ENCODE measurements around the gene ADCY6.

Gene ADCY6

DNA sequence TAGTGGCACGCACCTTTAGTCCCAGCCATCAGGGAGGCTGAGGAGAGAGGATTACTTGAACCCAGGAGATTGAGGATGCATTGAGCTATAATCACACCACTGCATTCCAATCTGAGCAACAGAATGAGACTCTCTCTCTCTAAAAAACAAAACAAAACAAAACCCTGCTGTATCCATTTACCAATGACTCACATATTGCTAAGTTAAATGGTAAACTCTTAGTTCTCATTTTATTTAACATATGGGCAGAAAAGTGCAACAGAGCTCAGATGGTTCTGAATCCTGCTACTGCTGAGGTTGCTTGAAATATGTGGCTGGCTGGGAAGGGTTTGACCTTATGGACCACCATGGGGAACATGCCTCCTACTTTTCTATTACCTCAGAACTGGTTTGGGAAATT is 38.7 kb downstream of the ADCY6 start:
- DNase-seq (ENCODE audit: low read depth in 1 of 2, low spot score in 1 of 2): no peak
- no peak overlapping the region for H3K27ac ChIP-seq (replicated peaks)
- no peak for TF ChIP-seq SPI1 (IDR thresholded peaks at IDR 0.05; ENCODE audit: borderline replicate concordance, low read depth)
- TF ChIP-seq POLR2AphosphoS5 (IDR thresholded peaks at IDR 0.05; ENCODE audit: low read depth): no peak
- TF ChIP-seq CTCF (IDR thresholded peaks at IDR 0.05; ENCODE audit: insufficient read depth, low read length): no peak
- no peak for TF ChIP-seq GABPA (IDR thresholded peaks at IDR 0.05; ENCODE audit: low read depth)
- TF ChIP-seq, protein P1, sequence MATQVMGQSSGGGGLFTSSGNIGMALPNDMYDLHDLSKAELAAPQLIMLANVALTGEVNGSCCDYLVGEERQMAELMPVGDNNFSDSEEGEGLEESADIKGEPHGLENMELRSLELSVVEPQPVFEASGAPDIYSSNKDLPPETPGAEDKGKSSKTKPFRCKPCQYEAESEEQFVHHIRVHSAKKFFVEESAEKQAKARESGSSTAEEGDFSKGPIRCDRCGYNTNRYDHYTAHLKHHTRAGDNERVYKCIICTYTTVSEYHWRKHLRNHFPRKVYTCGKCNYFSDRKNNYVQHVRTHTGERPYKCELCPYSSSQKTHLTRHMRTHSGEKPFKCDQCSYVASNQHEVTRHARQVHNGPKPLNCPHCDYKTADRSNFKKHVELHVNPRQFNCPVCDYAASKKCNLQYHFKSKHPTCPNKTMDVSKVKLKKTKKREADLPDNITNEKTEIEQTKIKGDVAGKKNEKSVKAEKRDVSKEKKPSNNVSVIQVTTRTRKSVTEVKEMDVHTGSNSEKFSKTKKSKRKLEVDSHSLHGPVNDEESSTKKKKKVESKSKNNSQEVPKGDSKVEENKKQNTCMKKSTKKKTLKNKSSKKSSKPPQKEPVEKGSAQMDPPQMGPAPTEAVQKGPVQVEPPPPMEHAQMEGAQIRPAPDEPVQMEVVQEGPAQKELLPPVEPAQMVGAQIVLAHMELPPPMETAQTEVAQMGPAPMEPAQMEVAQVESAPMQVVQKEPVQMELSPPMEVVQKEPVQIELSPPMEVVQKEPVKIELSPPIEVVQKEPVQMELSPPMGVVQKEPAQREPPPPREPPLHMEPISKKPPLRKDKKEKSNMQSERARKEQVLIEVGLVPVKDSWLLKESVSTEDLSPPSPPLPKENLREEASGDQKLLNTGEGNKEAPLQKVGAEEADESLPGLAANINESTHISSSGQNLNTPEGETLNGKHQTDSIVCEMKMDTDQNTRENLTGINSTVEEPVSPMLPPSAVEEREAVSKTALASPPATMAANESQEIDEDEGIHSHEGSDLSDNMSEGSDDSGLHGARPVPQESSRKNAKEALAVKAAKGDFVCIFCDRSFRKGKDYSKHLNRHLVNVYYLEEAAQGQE (IDR thresholded peaks at IDR 0.05; ENCODE audit: insufficient replicate concordance, low read depth): no peak
- no peak overlapping the region for H3K4me3 ChIP-seq (replicated peaks; ENCODE audit: insufficient read depth, low read length)
- no peaks in the 10 kb centered on the region for H3K27me3 ChIP-seq (ENCODE audit: insufficient read depth, poor library complexity, severe bottlenecking)

- H3K27me3 ChIP-seq (ENCODE audit: insufficient read depth, poor library complexity, severe bottlenecking): peaks cover 4% of the 10 kb centered on the region
- H3K4me3 ChIP-seq (replicated peaks; ENCODE audit: insufficient read depth, low read length): no peak overlapping the region
- H3K27ac ChIP-seq (replicated peaks): no peak overlapping the region
- DNase-seq (ENCODE audit: low read depth in 1 of 2, low spot score in 1 of 2): no peak
- TF ChIP-seq POLR2AphosphoS5 (IDR thresholded peaks at IDR 0.05; ENCODE audit: low read depth): no peak
- TF ChIP-seq GABPA (IDR thresholded peaks at IDR 0.05; ENCODE audit: low read depth): no peak
- TF ChIP-seq SPI1 (IDR thresholded peaks at IDR 0.05; ENCODE audit: borderline replicate concordance, low read depth): 0 out of 2 replicates have a peak, but pooled peaks have one; percentile 26
- no peak for TF ChIP-seq CTCF (IDR thresholded peaks at IDR 0.05; ENCODE audit: insufficient read depth, low read length)
- TF ChIP-seq, protein P1 (IDR thresholded peaks at IDR 0.05; ENCODE audit: insufficient replicate concordance, low read depth): no peak
Measured at GRCh38 chr12:48744251-48745008, 44.5 kb downstream of the ADCY6 start.

- peaks cover 4% of the 10 kb centered on the region for H3K27me3 ChIP-seq (ENCODE audit: insufficient read depth, poor library complexity, severe bottlenecking)
- TF ChIP-seq POLR2AphosphoS5 (IDR thresholded peaks at IDR 0.05; ENCODE audit: low read depth): no peak
- TF ChIP-seq, protein P1 (IDR thresholded peaks at IDR 0.05; ENCODE audit: insufficient replicate concordance, low read depth): no peak
- TF ChIP-seq CTCF (IDR thresholded peaks at IDR 0.05; ENCODE audit: insufficient read depth, low read length): no peak
- TF ChIP-seq SPI1 (IDR thresholded peaks at IDR 0.05; ENCODE audit: borderline replicate concordance, low read depth): no peak
- no peak for TF ChIP-seq GABPA (IDR thresholded peaks at IDR 0.05; ENCODE audit: low read depth)
- H3K4me3 ChIP-seq (replicated peaks; ENCODE audit: insufficient read depth, low read length): no peak overlapping the region
- H3K27ac ChIP-seq (replicated peaks): no peak overlapping the region
- no peak for DNase-seq (ENCODE audit: low read depth in 1 of 2, low spot score in 1 of 2)
Measured at GRCh38 chr12:48739618-48740269, 49.1 kb downstream of the ADCY6 start.

Measured in HL-60 (cell line).